GM12878 (cell line): ENCODE measurements around the gene FFAR3. TPM values are rescaled to one million over a fixed set of nuclear protein-coding genes. Genes with fewer than 3 reads are reported as not detected.

ENCODE experiments used
- BMI1 ChIP-seq: fragments of 450-650 bp; IDR thresholded peaks from 2 replicates; pipeline ENCODE4 v1.6.1; 2016; ENCODE audit warnings: mild to moderate bottlenecking, moderate library complexity, borderline replicate concordance
- ETV6 ChIP-seq, 2 experiments: fragments of 450-650 bp in 1 of 2; IDR thresholded peaks in 1 of 2; conservative IDR thresholded peaks in 1 of 2; 2 replicates each; pipeline ENCODE4 v1.6.1; 2014; ENCODE audit warnings: antibody characterized with exemption in 1 of 2, borderline replicate concordance in 1 of 2, low read depth in 1 of 2, mild to moderate bottlenecking in 1 of 2, moderate library complexity in 1 of 2
- HCFC1 ChIP-seq: fragments of 150-350 bp; IDR thresholded peaks from 2 replicates; pipeline ENCODE4 v1.6.1; 2014; ENCODE audit warnings: low read length
- HDAC2 ChIP-seq: fragments of 200-600 bp; sonication (generic); IDR thresholded peaks from 2 replicates; pipeline ENCODE4 v1.6.1; 2017
- HDAC6 ChIP-seq: fragments of 200-600 bp; sonication (generic); IDR thresholded peaks from one replicate; pipeline ENCODE4 v1.8.0; 2017; ENCODE audit warnings: antibody characterized with exemption; ENCODE audit not compliant: unreplicated experiment
- HDGF ChIP-seq: fragments of 450-650 bp; IDR thresholded peaks from 2 replicates; pipeline ENCODE4 v1.6.1; 2016; ENCODE audit warnings: antibody characterized with exemption
- IKZF1 ChIP-seq: fragments of 450-650 bp; conservative IDR thresholded peaks from 2 replicates; pipeline ENCODE4 v1.6.1; 2017; ENCODE audit warnings: antibody characterized with exemption, mild to moderate bottlenecking
- MLLT1 ChIP-seq: fragments of 450-650 bp; IDR thresholded peaks from 2 replicates; pipeline ENCODE4 v1.6.1; 2016; ENCODE audit warnings: mild to moderate bottlenecking
- MXI1 ChIP-seq: fragments of 150-350 bp; IDR thresholded peaks from 2 replicates; pipeline ENCODE4 v1.6.1; 2011; ENCODE audit warnings: low read depth, mild to moderate bottlenecking, inconsistent platforms, low read length, improper control_type of control experiment
- NRF1 ChIP-seq: conservative IDR thresholded peaks from 2 replicates; pipeline ENCODE4 v1.6.1; 2011; ENCODE audit warnings: mild to moderate bottlenecking, low read depth, low read length, improper control_type of control experiment
- PAX5 ChIP-seq: IDR thresholded peaks from 2 replicates; pipeline ENCODE4 v1.6.1; 2011; ENCODE audit warnings: low read depth, low read length, borderline replicate concordance
- POLR2AphosphoS2 ChIP-seq: IDR thresholded peaks from 2 replicates; pipeline ENCODE4 v1.6.1; 2011; ENCODE audit warnings: low read depth, mild to moderate bottlenecking, low read length, improper control_type of control experiment, moderate library complexity
- POLR2AphosphoS5 ChIP-seq: IDR thresholded peaks from 2 replicates; pipeline ENCODE4 v1.6.1; 2011; ENCODE audit warnings: mild to moderate bottlenecking, low read length, inconsistent platforms
- RCOR1 ChIP-seq: conservative IDR thresholded peaks from 2 replicates; pipeline ENCODE4 v1.6.1; 2012; ENCODE audit warnings: low read depth, low read length, improper control_type of control experiment
- SIX5 ChIP-seq: IDR thresholded peaks from 2 replicates; pipeline ENCODE4 v1.6.1; 2011; ENCODE audit warnings: mild to moderate bottlenecking, low read depth, low read length, moderate library complexity; ENCODE audit not compliant: severe bottlenecking
- SREBF1 ChIP-seq: IDR thresholded peaks from 2 replicates; pipeline ENCODE4 v1.6.1; 2012; ENCODE audit warnings: mild to moderate bottlenecking, low read length
- SUPT20H ChIP-seq: IDR thresholded peaks from 2 replicates; pipeline ENCODE4 v1.6.1; 2011; ENCODE audit warnings: low read depth, mild to moderate bottlenecking, low read length, moderate library complexity, borderline replicate concordance; ENCODE audit not compliant: control insufficient read depth
- TCF7 ChIP-seq: IDR thresholded peaks from 2 replicates; pipeline ENCODE4 v1.6.1; 2014; ENCODE audit warnings: antibody characterized with exemption, borderline replicate concordance
- WRNIP1 ChIP-seq: IDR thresholded peaks from 2 replicates; pipeline ENCODE4 v1.6.1; 2011; ENCODE audit warnings: low read depth, low read length, improper control_type of control experiment, borderline replicate concordance
- ZBTB11 ChIP-seq: fragments of 450-650 bp; formaldehyde crosslinking; IDR thresholded peaks from 2 replicates; pipeline ENCODE4 v1.5.0; 2022; ENCODE audit warnings: mild to moderate bottlenecking, missing genetic modification characterization
- ZNF622 ChIP-seq: fragments of 450-650 bp; IDR thresholded peaks from 2 replicates; pipeline ENCODE4 v1.6.1; 2017; ENCODE audit warnings: mild to moderate bottlenecking, inconsistent platforms
- polyA plus RNA-seq, 11 experiments: library from polyadenylated mRNA; depleted of rRNA in 4 of 11; unstranded in 6 of 11; stranded (reverse) in 5 of 11; fragments of >200 nt; fragmentation: Nextera tagmentation in 4 of 11; fragmentation: Illumina TruSeq in 1 of 11; extraction: Ambion mirVana in 4 of 11; extraction: Trizol in 1 of 11; gene quantifications; 1 replicate in 1 of 11; 2 replicates in 10 of 11; pipeline versions ENCODE4 v1.2.1 to v1.2.3, GENCODE V29; 2011 to 2016; ENCODE audit warnings: inconsistent platforms in 2 of 11, missing spikeins in 2 of 11, low read depth in 1 of 11
- total RNA-seq, 4 experiments: library from RNA; depleted of rRNA in 3 of 4; stranded (reverse); fragments of >200 nt in 3 of 4; fragmentation: Illumina TruSeq in 1 of 4; extraction: Trizol in 1 of 4; gene quantifications; 2 replicates each; pipeline versions ENCODE4 v1.2.1 to v1.2.3, GENCODE V29; 2013 to 2021
- TF ChIP-seq, protein P1 (sequence below): IDR thresholded peaks from 2 replicates; pipeline ENCODE4 v1.6.1; 2012; ENCODE audit warnings: mild to moderate bottlenecking, low read depth, low read length

FFAR3 gene
- total and polyA plus RNA-seq, 10 of the 15 experiments (the other 5 are each of a cell fraction or from before 2014, with no cell fraction given) = 0.15 to 0.18 TPM; not detected in 8

DNA sequence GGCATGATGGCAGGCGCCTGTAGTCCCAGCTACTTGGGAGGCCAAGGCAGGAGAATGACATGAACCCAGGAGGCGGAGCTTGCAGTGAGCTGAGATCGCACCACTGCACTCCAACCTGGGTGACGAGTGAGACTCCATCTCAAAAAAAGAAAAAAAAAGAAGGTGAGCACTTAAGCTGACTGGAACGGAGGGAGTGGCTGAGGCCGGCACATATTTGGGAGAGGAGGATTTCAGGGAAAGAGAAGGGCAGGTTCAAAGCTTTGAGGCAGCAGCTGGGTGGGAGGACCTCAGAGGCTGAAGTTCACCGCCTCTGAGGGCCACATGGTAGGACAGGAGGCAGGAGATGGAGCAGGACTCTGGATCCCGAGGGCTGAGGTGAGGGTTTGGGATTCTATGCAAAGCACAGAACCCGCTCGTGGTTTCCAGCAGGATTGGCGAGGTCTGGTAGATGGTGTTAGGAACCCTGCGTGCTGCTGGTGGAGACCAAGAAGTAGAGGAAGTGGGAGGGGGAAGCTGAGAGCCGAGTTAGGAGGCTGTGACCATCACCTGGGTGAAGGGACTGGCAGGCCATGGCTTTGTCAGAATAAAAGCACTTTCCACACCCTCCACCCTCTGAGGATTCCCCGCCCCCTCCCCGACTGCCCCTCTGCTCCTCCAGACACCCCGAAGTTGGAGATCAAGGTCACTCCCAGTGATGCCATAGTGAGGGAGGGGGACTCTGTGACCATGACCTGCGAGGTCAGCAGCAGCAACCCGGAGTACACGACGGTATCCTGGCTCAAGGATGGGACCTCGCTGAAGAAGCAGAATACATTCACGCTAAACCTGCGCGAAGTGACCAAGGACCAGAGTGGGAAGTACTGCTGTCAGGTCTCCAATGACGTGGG, 20.9 kb upstream of the FFAR3 start (continued):
- TF ChIP-seq ETV6 (conservative IDR thresholded peaks at IDR 0.05 in 1 of 2, IDR thresholded peaks at IDR 0.05 in 1 of 2; ENCODE audit: borderline replicate concordance in 1 of 2, low read depth in 1 of 2) (no peak), POLR2AphosphoS2 (peak; percentile 24; the same call in 1 of the 2 replicates), BMI1 (0 out of 2 replicates have a peak, but pooled peaks have one; percentile 26), IKZF1 (peak; percentile 30; the same call in 1 of the 2 replicates), SREBF1 (no peak), HCFC1 (no peak), WRNIP1 (no peak), MXI1 (no peak), SIX5 (no peak), RCOR1 (no peak), ZNF622 (no peak), TCF7 (no peak), HDGF (0 out of 2 replicates have a peak, but pooled peaks have one; percentile 43), PAX5 (no peak), POLR2AphosphoS5 (no peak), NRF1 (no peak), ZBTB11 (CRISPR knock-in tag) (no peak), HDAC6 (no peak), MLLT1 (0 out of 2 replicates have a peak, but pooled peaks have one; percentile 16), HDAC2 (no peak), SUPT20H (no peak)
- TF ChIP-seq, protein P1, sequence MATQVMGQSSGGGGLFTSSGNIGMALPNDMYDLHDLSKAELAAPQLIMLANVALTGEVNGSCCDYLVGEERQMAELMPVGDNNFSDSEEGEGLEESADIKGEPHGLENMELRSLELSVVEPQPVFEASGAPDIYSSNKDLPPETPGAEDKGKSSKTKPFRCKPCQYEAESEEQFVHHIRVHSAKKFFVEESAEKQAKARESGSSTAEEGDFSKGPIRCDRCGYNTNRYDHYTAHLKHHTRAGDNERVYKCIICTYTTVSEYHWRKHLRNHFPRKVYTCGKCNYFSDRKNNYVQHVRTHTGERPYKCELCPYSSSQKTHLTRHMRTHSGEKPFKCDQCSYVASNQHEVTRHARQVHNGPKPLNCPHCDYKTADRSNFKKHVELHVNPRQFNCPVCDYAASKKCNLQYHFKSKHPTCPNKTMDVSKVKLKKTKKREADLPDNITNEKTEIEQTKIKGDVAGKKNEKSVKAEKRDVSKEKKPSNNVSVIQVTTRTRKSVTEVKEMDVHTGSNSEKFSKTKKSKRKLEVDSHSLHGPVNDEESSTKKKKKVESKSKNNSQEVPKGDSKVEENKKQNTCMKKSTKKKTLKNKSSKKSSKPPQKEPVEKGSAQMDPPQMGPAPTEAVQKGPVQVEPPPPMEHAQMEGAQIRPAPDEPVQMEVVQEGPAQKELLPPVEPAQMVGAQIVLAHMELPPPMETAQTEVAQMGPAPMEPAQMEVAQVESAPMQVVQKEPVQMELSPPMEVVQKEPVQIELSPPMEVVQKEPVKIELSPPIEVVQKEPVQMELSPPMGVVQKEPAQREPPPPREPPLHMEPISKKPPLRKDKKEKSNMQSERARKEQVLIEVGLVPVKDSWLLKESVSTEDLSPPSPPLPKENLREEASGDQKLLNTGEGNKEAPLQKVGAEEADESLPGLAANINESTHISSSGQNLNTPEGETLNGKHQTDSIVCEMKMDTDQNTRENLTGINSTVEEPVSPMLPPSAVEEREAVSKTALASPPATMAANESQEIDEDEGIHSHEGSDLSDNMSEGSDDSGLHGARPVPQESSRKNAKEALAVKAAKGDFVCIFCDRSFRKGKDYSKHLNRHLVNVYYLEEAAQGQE = no peak
